Activated CD4-positive, alpha-beta T cell treated with anti-CD3 and anti-CD28 coated beads, Interleukin-10, Interleukin-2, amounts not matched to agents 100 ng/mL and 50 ng/mL, durations not matched to agents 16 hours and 8 hours (primary cell): Measurements from ENCODE around the gene PPP1R36.
"Not testable (repeated sequence)": the region's sequence is repeated elsewhere in the genome, so short reads cannot be mapped to it uniquely, and the experiment has no call there.

Experiments used
- DNase-seq: peaks from one replicate; pipeline ENCODE4 v3.0.0-alpha.2; 2020

PPP1R36 gene

GRCh38 chr14:64549791-64550620, at the start of gene PPP1R36:
TSS of gene PPP1R36 (plus strand) at chr14:64549961. CDS start at chr14:64549998, 37 bp downstream.
- peak; percentile 52 for DNase-seq

DNA sequence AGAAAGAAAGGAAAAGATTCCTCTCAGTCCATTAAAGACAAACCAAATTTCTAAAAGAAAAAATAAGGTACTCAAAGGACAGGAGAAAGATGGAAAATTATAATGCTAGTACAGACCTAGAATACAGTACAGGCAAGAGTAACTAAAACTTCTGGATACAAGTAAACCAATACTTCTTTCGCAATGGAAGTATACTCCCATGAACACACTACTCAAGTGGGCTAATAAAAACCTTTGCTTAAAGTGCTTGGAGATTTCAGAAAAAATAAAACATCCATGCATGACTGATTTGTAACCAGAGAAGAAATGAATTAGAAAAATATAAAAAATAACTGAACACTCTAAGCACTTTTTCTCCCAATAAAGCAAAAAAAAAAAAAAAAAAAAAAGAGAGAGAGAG, 49.7 kb upstream of the PPP1R36 start:
- no peak for DNase-seq

DNA sequence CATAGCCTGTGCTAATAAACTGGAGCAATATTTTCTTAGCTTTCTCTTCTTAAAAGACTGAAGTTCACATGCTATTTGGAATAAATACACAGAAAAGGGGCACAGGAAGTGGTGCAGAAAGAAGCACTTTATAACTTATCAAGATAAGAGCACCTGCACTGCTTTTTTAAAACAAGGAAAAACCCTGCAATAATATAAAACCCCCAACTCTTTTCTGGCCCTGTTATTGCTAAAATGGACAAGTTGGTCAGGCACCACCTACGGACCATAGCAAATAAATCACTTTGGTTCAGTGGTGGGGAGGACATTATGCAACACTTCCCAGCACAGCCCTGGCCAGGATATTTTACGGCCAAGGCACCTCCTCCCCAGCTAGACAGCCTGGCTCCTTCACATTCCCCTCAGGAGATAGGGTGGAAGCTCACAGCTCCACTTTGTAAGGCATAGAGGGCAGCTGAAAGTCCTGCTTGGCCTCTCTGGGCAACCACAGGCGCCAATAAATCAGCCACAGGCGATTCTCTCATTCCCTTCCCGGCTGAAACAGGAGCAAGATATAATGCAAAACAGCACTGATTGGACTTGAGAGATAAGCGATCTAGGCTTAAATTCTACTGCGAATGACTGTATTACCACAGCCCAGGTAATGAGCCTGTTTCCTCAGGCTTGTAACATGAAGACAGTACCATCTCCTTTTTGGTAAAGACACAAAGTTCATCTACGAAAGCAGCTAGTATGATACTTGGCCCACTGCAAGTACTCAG, 48.2 kb upstream of the PPP1R36 start:
- DNase-seq, result peak; percentile 32

DNA sequence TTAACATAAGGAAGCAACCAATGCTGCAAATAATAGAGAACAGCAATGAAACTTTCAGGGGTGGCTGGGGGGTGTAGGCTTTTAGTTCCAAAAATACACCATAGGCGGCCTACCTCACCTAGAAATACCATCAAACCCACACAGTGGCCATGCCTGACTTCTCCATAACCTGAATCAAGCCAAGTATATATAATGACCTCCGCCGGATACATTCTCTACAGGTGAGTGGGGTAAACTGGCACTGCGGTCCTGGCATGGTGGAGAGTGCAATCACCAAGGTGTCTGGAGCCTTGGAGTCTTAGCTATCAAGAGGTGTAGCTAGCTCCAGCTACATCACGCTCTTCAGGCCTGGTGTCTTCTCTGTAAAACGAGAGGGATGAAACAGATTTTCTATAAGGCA, 47.3 kb upstream of the PPP1R36 start:
- DNase-seq, result peak; percentile 31

- peak; percentile 34 for DNase-seq
Measured at GRCh38 chr14:64502887-64503433, 46.8 kb upstream of the PPP1R36 start.

GRCh38 chr14:64503434-64504309, 46.1 kb upstream of the PPP1R36 start, which contains the start of gene ZBTB25:
TSS of gene ZBTB25 (minus strand) at chr14:64503838. CDS start at chr14:64490533, 13,305 bp downstream.
- DNase-seq, result peak; percentile 97

DNA sequence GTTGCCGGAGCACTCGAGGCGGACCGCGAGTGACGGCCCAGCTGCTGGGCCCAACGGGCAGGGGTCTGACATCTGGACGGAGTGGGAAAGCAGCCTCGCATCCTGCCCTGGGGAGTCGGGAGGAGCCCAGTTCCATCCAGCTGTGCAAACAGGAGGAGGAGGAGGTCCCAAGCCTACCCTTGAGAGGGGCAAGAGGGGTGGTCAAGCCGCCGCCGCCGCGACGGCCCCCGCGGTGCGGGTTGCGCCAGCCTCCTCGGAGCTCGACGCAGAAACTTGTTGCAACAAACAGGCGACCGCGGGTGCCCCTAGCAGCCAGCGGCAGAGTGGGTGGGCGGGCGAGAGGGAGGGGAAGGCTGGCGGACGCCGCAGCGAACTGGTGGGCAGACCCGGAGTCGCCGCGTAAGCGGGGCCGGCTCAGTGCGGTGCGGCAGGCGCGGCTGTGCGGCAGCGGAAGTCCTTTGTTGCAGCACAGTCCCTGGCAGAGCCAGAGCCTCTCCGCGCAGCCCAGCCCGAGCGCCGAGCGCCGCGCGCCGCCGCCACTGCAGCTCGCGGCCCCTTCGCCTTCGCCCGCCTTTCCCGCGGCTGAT, 45.4 kb upstream of the PPP1R36 start, which contains the start of gene ZBTB1:
Gene ZBTB1 (plus strand): TSS at position 461 of the 587 bp plus-strand sequence. CDS start 16,735 bp downstream, outside the sequence.
- peak; percentile 93 for DNase-seq

GRCh38 chr14:64504897-64505794, 44.6 kb upstream of the PPP1R36 start:
- DNase-seq, result peak; percentile 93

DNA sequence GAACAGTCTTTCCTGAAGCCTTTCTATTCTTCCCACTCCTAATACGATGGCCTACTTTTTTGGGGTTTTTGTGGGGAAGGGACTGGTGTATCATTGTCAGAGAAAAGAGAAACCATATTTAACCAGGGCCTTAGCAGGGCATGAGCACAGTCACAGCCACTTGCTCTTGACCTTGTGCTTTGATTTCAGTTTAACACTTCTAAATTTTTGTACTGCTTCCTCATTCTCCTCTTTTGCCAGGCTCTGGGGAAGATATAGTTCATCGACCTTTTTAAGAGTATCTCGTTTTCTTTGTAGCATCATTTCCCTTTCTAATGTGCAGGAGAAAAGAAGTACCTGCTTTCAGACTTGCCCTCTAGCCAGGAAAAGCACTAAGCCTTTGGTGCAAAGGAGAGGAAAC, 43.0 kb upstream of the PPP1R36 start:
- DNase-seq, result peak; percentile 25

GRCh38 chr14:64507376-64508156, 42.2 kb upstream of the PPP1R36 start:
- DNase-seq, result peak; percentile 69

DNA sequence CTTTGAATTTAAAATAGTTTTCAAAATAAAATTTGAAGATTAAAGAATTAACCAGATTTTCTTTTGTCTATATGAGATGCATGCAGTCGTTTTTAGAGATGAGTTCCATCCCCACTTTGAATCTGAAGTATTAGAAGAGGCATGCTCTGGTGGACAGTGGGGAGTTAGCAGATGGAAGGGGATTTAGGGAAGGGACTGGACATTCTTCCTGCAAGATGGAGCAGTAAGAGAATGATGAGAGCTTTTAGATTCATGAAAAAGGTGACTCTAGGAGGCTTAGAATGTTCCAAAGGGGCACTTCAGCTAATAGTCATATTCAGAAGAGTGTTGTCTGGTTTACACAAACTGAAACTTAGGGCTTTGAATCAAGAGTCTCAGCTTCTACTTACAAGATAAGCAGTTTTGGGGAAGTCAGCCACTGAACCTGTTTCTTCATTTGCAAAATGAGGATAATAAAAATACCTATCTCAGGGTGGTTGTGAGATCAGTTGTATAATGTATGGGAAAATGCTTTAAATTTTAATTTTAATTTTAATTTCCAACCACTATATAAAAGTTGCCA, 41.5 kb upstream of the PPP1R36 start:
- DNase-seq, result peak; percentile 83

- no peak for DNase-seq
Measured at GRCh38 chr14:64509036-64509435, 40.7 kb upstream of the PPP1R36 start.

- peak; percentile 72 for DNase-seq
Measured at GRCh38 chr14:64510825-64511671, 38.7 kb upstream of the PPP1R36 start.

DNA sequence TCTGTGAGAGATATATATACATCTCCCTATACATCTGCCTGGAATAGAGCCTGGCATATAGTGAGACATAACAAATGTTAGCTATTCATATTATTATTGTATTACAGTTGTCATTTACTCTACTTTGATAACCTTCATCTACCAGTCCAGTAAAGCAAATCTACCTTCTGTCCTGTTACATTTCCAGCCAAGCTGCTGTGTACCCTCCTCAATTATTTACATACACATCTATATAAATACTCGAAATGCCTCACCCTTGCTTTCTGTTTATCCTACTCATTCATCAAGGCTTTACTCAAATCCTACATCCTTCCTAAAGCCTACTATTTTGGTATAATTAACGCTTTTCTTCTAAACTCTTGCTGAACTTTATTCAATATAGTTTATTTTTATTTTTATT, 36.5 kb upstream of the PPP1R36 start:
- no peak for DNase-seq

- no peak for DNase-seq
Measured at GRCh38 chr14:64515053-64515452, 34.7 kb upstream of the PPP1R36 start.

DNA sequence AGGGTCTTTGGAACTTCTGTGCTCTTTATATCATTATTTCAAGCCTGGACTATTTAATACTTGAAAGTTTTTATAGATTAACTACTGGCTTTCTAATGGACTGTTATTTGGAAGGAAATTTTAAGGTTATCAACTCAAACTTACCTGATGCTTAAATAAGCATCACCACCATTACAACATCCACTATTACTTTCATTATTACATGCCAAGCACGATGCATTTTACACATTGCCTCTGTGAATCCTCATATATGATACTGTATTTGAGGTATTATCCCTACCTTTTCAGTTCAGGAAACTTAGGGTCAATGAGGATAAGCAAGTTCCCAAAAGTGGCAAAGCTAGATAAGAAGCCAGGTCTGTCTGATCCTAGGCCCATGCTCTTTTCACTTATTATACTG, 32.8 kb upstream of the PPP1R36 start:
- no peak for DNase-seq

- DNase-seq, result not testable (repeated sequence)
Measured at GRCh38 chr14:64517667-64518066, 32.1 kb upstream of the PPP1R36 start.

DNA sequence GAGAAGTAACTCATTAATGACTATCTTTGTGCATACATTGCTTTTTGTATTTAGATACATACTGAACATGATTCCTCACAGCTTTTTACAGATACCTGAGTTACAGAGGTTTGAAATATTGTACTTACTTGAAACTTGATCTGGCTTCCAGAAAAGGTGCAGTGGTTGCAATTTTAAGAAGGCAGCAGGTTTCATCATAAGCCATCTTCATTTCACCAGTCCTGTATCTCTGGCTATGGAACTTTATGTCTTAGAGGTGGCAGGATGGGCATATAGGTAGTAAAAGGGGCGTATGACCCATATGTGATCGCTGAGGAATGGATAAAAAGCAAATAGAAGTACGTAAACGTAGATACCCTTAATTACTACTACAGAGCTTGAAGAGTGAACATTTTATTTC, 31.5 kb upstream of the PPP1R36 start:
- DNase-seq, result no peak

- no peak for DNase-seq
Measured at GRCh38 chr14:64520699-64521098, 29.1 kb upstream of the PPP1R36 start.
